Stimulated activated memory B cell treated with anti-CD40 and anti-IgM and Interleukin-4, amounts not matched to agents 10 μg/mL and 1 μg/mL and 100 μg/mL, for 72 hours (primary cell): ENCODE measurements around the gene CBARP.

Source experiments
- ATAC-seq: fragments of 150-1000 bp; cut with Tn5 transposase; 2 replicates; pipeline ENCODE4 v1.10.0; 2021
- H3K27ac Mint-ChIP-seq: one replicate; pipeline ENCODE4 v1.8.0; 2022; ENCODE audit warnings: mild to moderate bottlenecking, mixed read lengths
- H3K27me3 Mint-ChIP-seq: one replicate; pipeline ENCODE4 v1.8.0; 2022; ENCODE audit warnings: mixed read lengths
- H3K36me3 Mint-ChIP-seq: one replicate; pipeline ENCODE4 v1.8.0; 2022; ENCODE audit warnings: mixed read lengths
- H3K4me1 Mint-ChIP-seq: one replicate; pipeline ENCODE4 v1.8.0; 2022; ENCODE audit warnings: mixed read lengths
- H3K4me3 Mint-ChIP-seq: one replicate; pipeline ENCODE4 v1.8.0; 2022; ENCODE audit warnings: mild to moderate bottlenecking, moderate library complexity, mixed read lengths
- H3K9me3 Mint-ChIP-seq: one replicate; pipeline ENCODE4 v1.8.0; 2022; ENCODE audit warnings: mixed read lengths

CBARP gene

DNA sequence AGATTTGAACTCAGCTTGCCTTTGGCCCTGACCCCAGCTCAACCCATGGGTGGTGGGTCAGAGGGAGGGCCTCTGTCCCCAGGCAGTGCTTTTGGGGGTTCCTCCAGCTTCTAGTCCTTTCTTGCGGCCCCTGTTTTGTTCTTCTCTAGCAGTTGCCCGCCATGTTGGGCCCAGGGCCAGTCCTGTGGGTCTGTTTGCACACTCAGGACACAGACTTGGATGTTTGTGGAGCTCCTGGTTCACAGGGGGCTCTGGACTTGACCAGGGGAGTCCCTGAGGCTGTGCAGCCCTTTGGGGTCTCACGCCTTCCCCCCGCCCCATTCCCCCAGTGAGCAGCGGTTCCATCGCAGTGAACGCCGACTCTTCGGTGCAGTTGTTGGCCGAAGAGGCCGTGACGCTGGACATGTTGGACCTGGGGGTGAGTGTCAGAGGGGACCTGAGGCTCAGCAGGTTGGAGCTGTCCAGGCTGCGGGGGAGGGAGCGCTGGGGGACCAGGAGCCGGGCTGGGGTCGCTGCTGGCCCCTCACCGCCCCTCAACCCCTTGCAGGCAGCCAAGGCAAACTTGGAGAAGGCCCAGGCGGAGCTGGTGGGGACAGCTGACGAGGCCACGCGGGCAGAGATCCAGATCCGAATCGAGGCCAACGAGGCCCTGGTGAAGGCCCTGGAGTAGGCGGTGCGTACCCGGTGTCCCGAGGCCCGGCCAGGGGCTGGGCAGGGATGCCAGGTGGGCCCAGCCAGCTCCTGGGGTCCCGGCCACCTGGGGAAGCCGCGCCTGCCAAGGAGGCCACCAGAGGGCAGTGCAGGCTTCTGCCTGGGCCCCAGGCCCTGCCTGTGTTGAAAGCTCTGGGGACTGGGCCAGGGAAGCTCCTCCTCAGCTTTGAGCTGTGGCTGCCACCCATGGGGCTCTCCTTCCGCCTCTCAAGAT, 6.2 kb upstream of the CBARP start:
- Mint-ChIP-seq H3K36me3 (no peaks in the 10 kb centered on the region), H3K4me3 (peak overlapping the region; percentile 73), H3K9me3 (no peaks in the 10 kb centered on the region), H3K27ac (peak overlapping the region; percentile 79), H3K27me3 (peaks cover 2% of the 10 kb centered on the region), H3K4me1 (peaks cover 41% of the 10 kb centered on the region)
- ATAC-seq = peak; percentile 66

DNA sequence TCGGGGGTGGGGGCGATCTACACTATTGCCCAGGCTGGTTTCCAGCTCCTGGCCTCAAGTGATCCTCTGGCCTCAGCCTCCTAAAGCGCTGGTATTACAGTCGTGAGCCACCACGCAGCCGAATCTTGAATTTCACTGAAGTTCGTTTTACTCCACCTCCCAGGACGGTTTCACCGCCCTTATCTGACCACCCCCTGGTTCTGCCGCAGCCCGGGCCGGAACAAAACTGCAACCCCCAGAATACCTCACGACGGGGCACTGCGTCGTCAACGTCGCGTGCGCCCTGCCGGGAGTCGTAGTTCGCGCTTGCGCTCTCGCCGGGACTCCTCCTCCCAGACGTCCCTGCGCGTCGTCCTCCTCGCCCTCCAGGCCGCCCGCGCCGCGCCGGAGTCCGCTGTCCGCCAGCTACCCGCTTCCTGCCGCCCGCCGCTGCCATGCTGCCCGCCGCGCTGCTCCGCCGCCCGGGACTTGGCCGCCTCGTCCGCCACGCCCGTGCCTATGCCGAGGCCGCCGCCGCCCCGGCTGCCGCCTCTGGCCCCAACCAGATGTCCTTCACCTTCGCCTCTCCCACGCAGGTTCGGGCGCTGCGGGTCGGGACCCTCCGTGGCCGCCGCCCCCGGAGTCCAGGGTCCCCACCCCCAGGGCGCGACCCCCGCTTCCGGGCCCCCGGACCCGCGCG, 3.8 kb upstream of the CBARP start, which contains the start of gene ATP5F1D:
TSS of gene ATP5F1D (plus strand) at position 335 of the 679 bp plus-strand sequence. CDS start at position 435, 100 bp downstream.
- Mint-ChIP-seq H3K4me3 (peak within 1 kb of the TSS; percentile 70), H3K4me1 (peaks cover 51% of the 10 kb centered on the region), H3K9me3 (no peaks in the 10 kb centered on the region), H3K27ac (peak within 1 kb of the TSS; percentile 46), H3K27me3 (peaks cover 16% of the 10 kb centered on the region), H3K36me3 (no peaks in the 10 kb centered on the region)
- ATAC-seq = peak; percentile 82

DNA sequence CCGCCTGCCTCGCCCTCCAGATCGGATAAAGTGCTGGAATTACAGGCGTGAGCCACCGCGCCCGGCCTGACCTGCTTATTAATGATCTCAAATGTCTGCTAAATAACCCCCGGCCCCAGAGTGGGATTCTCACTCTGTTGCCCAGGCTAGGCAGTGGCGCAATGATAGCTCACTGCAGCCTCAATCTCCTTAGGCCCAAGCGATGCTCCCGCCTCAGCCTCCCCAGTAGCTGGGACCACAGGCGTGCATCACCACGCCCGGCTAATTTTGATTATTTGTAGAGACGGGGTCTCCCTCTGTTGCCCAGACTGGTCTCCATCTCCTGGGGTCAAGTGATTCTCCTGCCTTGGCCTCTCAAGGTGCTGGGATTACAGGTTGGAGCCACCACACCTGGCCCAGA, 3.1 kb upstream of the CBARP start:
- H3K27ac Mint-ChIP-seq = peak overlapping the region; percentile 46
- H3K4me1 Mint-ChIP-seq = peaks cover 51% of the 10 kb centered on the region
- ATAC-seq = no peak
- no peaks in the 10 kb centered on the region for H3K36me3 Mint-ChIP-seq
- H3K4me3 Mint-ChIP-seq = no peak overlapping the region
- H3K27me3 Mint-ChIP-seq = peaks cover 22% of the 10 kb centered on the region
- no peaks in the 10 kb centered on the region for H3K9me3 Mint-ChIP-seq

DNA sequence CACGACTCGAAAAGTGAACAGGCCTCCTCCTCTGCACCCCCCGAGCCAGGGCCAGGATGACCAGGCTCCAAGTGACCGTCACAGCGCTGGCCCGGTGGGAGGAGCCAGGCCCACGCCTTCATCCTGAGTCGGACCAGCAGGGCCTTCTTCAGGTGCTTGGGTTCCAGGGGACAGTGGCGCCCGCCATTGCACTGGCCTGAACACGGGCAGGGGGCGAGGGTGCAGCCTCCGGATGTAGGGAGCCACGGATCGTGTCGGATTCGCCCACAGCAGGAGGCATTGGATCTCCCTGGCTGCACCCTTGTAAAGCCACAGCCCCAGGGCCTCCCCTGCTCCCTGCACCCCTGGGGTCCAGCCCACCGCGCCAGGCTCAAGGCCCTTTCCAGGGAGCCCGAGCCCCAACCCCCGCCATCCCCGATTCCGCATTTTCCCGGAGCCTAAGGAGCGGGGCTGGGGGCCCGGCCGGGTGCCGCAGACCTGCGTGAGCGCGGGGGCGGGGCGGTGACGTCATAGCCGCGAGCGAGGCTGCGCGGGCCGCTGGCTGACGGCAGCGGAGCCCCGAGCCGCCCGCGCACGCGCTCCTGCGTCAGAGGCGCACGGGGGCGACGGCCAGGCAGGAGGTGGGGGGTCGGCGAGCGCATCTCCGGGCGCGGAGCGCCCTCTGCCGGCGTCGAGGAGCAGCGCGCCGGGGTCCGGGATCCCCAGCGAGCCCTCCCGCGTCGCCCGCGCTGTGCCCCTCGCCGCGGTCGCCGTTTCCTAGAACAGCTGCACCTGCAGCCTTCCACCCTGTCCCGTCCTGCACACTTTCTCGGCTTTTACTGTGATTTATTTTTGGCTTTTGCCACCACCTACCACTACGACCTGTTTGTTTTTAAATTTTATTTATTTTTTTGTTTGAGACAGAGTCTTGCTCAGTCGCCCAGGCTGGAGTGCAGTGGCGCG, 2.3 kb upstream of the CBARP start:
- Mint-ChIP-seq H3K27ac (peak overlapping the region; percentile 52), H3K4me3 (peak overlapping the region; percentile 56), H3K4me1 (peaks cover 46% of the 10 kb centered on the region), H3K9me3 (no peaks in the 10 kb centered on the region), H3K36me3 (no peaks in the 10 kb centered on the region), H3K27me3 (peaks cover 22% of the 10 kb centered on the region)
- peak; percentile 61 for ATAC-seq

DNA sequence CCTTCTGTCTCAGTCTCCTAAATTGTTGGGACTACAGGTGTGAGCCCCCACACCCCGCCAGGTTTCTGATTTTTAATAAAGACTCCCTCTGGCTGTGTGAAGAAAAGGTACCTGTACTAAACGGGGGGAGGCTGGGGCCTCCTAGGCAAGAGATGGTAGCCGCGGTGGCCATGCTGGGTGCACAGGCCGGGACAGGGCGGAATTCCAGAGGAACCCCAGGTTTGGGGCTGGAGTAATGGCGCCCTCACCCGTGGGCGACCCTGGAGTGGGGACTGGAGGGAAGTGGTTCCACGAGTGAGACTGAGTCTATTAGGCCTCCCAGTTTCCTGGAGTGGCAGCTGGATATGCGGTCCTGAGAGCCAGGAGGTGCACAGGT, 1.6 kb upstream of the CBARP start:
- Mint-ChIP-seq H3K27me3 (peaks cover 22% of the 10 kb centered on the region), H3K4me1 (peaks cover 40% of the 10 kb centered on the region), H3K9me3 (no peaks in the 10 kb centered on the region), H3K27ac (peak overlapping the region; percentile 52), H3K36me3 (no peaks in the 10 kb centered on the region), H3K4me3 (peak overlapping the region; percentile 28)
- no peak for ATAC-seq

DNA sequence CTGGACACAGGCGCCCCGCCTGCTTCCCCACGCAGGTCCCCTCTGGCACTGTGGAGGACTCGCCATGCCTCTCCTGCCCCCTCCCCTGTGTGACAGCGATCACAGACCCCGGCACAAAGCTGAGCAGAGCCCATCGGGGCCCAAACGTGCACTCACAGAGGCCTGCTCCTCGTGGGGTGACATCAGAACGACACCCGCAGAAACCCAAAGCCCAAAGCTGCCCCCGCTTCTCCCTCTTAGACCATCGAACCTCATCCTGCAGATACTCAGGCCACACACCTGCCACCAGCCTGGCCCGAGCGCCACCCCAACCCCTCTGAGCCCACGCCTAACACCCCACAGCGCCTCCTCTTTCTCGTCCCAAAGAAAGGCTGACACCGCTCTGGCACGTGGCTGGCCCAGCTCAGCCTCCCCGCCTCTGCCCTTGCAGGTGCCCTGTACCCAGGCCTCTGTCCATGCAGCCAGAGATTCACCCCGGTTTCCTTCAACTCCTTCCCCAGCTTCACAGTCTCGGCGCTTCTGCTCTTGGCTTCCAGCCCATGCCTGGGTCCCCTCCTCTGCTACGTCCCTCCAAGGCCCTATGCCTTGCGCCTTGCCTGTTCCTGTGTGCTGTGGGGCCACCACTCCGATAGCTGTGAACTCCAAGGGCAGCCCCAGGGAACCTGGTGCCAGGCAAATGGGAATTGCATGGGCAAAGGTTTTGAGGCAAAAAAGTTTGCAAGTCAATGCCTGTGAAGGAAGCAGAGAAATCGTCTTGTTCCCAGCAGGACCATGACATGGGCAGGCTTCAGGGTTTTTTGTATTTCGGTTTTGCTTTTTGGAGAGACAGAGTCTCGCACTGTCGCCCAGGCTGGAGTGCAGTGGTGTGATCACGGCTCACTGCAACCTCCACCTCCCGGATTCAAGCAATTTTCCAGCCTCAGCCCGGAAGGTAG, 831 bp upstream of the CBARP start:
- Mint-ChIP-seq H3K27ac (peak overlapping the region; percentile 52), H3K4me3 (peak overlapping the region; percentile 77), H3K36me3 (no peaks in the 10 kb centered on the region), H3K27me3 (peaks cover 22% of the 10 kb centered on the region), H3K9me3 (no peaks in the 10 kb centered on the region), H3K4me1 (peaks cover 38% of the 10 kb centered on the region)
- ATAC-seq = no peak

DNA sequence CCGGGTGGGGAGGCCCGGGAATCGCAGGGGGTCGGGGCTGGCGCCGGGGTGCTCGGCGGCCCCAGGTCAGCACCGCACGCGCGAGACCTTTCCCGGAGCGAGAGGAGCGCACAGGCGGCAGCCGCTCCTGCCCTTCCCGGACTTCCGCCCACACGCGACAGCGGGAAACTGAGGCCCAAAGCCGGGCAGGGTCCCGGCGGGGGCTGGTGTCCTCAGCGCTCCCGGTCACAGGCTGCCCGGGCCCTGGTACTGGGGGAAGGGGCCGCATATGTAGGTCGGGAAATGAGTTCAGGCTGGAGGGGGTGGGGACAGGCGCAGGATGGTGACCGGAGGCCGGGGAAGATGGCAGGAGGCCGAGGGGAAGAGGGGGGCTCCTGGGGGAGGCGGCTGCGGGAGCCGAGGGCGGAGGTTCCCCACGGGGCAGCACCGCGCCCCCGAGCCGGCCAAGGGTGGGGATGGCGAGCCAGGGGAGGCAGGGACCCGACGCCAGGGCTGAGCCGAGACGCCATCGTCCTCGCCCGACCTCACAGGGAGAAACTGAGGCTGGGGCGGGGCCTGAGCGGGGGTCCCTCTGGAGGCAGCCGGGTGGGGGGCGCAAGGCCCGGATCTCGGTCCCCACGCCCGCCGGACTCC, 662 bp downstream of the CBARP start:
- Mint-ChIP-seq H3K4me3 (peak overlapping the region; percentile 62), H3K36me3 (no peaks in the 10 kb centered on the region), H3K27me3 (peaks cover 22% of the 10 kb centered on the region), H3K4me1 (peaks cover 24% of the 10 kb centered on the region), H3K27ac (no peak overlapping the region), H3K9me3 (no peaks in the 10 kb centered on the region)
- no peak for ATAC-seq

DNA sequence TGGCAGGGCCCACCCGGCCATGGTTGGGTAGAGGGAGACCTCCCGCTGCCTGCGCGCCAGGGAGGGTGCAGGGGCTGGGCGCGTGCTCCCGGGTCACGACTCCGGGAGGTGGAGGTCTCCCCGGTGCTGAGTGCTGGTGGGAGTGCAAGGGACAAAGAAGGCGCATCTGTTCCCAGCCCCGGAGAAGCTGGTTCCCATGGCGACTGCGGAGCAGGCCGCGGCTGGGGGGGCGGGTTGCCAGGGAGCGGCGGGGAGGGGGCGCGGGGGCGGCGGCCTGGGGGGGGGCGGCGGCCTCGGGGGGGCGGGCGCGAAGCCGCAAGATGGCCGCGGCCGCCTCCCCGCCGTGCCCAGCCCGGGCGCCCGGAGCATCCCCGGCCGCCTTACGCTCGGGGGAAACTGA, 1.2 kb downstream of the CBARP start:
- Mint-ChIP-seq H3K36me3 (no peaks in the 10 kb centered on the region), H3K4me3 (peak overlapping the region; percentile 62)

DNA sequence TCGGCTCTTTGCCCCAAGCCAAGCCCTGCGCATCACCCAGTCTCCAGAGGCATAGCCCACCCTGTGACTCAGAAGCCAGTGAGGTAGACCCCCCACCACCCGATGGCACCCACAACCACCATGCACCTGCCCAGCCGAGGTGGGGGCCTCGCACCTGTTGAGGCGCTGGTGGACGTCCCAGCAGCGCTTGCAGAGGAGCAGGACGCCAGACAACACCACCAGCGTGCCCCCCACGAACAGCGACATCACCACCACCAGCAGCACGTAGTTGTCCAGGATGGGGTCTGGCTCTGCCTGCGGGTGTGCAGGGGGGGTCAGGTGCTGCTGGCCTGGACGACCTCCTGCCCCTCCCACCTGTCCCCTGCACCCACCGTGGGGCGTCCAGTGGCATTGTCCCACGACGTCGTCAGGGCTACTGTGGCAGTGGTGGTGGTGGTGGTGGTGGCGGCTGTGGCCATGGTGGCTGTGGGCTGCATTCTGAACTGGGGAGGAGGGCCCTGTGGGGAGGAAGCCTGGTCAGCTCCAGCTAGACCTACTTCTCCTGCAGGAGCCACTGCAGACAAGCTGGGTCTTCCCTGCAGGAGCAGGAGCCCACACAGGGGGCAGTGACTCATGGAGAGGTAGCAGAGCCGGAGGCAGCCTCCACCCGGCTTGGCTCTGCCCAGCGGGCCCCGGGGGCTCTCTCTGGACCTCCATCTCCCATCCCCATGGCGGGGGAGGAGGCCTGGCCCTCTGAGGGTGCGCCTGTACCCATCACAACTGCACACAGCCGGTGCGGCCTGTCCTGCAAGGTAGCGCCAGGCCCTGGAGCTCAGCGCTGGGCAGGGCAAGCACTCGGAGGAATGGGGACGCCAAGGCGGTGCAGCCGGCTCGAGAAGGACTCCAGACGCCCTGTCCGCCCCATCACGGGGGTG, 1.9 kb downstream of the CBARP start:
- Mint-ChIP-seq H3K9me3 (no peaks in the 10 kb centered on the region), H3K4me3 (peak overlapping the region; percentile 62), H3K36me3 (no peaks in the 10 kb centered on the region), H3K27ac (no peak overlapping the region), H3K4me1 (peaks cover 16% of the 10 kb centered on the region), H3K27me3 (peaks cover 22% of the 10 kb centered on the region)
- no peak for ATAC-seq

More for the DNA sequence above, 1.2 kb downstream of the CBARP start:
- ATAC-seq = no peak
- Mint-ChIP-seq H3K27ac (no peak overlapping the region), H3K4me1 (peaks cover 21% of the 10 kb centered on the region), H3K27me3 (peaks cover 22% of the 10 kb centered on the region), H3K9me3 (no peaks in the 10 kb centered on the region)

DNA sequence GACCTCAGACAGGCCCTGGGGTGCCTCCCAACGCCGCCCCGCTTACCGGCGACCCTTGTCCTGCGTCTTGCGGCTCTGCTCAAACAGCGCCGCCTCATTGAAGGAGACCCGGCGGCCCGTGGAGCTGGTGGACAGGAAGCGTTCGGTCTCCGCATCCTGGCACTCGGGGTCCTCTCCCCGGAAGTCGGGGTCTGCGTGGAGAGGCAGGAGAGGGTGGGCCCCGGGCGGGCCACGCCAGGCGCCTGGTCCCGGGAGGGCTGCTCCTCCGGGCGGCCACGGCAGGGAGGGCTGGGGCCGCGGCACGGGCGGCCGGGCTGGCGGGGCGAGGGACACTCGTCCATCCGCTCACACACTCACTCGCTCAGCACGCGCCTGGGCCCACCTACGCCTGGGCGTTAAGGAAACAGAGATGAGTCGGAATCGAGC, 2.8 kb downstream of the CBARP start:
- ATAC-seq = no peak
- Mint-ChIP-seq H3K27me3 (peaks cover 22% of the 10 kb centered on the region), H3K27ac (no peak overlapping the region), H3K36me3 (no peaks in the 10 kb centered on the region), H3K4me3 (no peak overlapping the region), H3K9me3 (no peaks in the 10 kb centered on the region), H3K4me1 (peaks cover 16% of the 10 kb centered on the region)

DNA sequence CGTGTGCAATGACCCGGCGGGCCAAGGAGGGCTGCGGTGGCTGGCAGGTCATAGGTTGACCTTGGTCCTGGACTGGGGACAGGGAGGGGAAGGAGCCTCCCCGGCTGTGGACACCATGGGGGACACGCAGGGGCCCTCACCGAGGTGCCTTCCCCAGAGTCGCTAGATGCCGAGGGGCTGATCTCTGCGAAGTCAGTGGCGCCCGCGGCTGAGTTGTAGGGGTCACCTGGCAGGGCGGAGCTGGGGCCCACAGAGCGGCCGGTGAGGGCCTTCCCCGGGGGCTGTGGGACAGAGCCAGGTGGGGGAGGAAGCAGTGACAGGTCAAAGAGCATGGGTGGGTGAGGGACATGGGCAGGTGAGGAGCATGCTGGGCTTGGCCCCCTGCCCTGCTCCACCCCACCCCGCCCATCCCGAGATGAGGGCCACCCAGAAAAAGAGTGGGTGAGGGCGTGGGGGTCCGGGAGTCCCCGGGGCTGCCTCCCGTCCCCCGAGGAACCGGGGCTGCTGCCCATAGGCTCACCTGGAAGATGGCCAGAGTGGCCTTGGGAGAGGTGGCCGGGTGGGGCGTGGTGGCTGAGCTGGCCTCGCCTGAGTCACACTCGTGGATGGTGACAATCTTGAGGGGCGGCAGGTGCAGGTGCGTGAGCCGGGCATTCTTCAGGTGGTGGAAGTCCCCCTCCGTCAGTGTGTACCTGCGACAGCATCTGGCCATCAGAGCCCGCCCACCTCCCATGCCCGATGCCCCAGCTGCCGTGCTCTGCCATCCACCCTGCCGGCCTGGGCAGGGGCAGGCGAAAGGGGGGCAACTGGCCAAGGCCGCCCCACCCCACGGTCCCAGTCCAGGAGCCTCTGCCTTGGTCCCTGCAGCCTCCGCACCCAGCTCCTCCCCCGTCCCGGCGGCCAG, 3.5 kb downstream of the CBARP start:
- ATAC-seq = no peak
- H3K27me3 Mint-ChIP-seq = peaks cover 22% of the 10 kb centered on the region
- H3K4me1 Mint-ChIP-seq = peaks cover 13% of the 10 kb centered on the region
- H3K4me3 Mint-ChIP-seq = no peak overlapping the region
- no peak overlapping the region for H3K27ac Mint-ChIP-seq
- H3K9me3 Mint-ChIP-seq = no peaks in the 10 kb centered on the region
- H3K36me3 Mint-ChIP-seq = no peaks in the 10 kb centered on the region

DNA sequence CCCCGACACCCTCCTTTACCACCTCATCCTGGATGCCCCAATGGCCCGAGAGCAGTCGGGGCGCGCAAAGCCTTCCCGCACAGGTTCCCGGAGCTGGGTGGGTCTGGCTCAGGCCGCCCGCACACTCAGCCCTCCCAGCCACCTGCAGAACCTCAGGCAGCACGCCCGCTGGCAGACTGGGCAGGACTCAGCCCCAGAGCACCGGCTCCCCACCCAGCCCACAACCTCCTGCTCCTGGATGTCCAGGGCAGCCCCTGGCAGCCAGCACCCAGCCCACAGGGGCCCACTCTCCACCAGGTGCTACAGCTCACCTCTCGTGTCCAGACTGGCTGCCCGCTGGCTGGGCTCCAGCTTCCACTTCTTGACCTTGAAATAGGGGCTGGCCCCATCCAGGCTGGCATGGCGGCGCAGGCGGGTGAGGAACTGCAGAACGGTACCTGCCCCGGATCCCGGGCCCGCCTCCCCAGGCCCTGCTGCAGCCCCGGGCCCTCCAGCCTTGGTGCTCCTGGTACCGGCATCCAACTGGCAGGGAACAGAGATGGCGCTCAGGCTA, 4.6 kb downstream of the CBARP start:
- Mint-ChIP-seq H3K9me3 (no peaks in the 10 kb centered on the region), H3K4me3 (no peak overlapping the region), H3K36me3 (peaks cover 1% of the 10 kb centered on the region), H3K27ac (no peak overlapping the region), H3K4me1 (peaks cover 2% of the 10 kb centered on the region), H3K27me3 (peaks cover 12% of the 10 kb centered on the region)
- no peak for ATAC-seq
